8988T (cell line): ENCODE results near the gene LRMDA.

Experiments used
- DNase-seq: peaks from one replicate; pipeline ENCODE4 v3.0.0; 2011

The LRMDA gene

GRCh38 chr10:76436981-76437380, 1005.6 kb downstream of the LRMDA start:
- DNase-seq = no peak

- no peak for DNase-seq
Observed at GRCh38 chr10:76440426-76440825, 1009.0 kb downstream of the LRMDA start.

- DNase-seq = no peak
Observed at GRCh38 chr10:76442113-76442512, 1010.7 kb downstream of the LRMDA start.

- no peak for DNase-seq
Observed at GRCh38 chr10:76444034-76444800, 1012.8 kb downstream of the LRMDA start.

- no peak for DNase-seq
Observed at GRCh38 chr10:76447578-76447977, 1016.2 kb downstream of the LRMDA start.

GRCh38 chr10:76451911-76452310, 1020.5 kb downstream of the LRMDA start:
- DNase-seq = no peak

- no peak for DNase-seq
Observed at GRCh38 chr10:76453332-76453731, 1021.9 kb downstream of the LRMDA start.

- no peak for DNase-seq
Observed at GRCh38 chr10:76453997-76454396, 1022.6 kb downstream of the LRMDA start.

- DNase-seq = no peak
Observed at GRCh38 chr10:76454506-76455140, 1023.2 kb downstream of the LRMDA start.

GRCh38 chr10:76456197-76456596, 1024.8 kb downstream of the LRMDA start:
- no peak for DNase-seq

GRCh38 chr10:76459016-76459730, 1027.7 kb downstream of the LRMDA start:
- DNase-seq = no peak

- DNase-seq = no peak
Observed at GRCh38 chr10:76461024-76461423, 1029.6 kb downstream of the LRMDA start.

GRCh38 chr10:76463111-76463510, 1031.7 kb downstream of the LRMDA start:
- DNase-seq = no peak

- no peak for DNase-seq
Observed at GRCh38 chr10:76466836-76467503, 1035.5 kb downstream of the LRMDA start.

GRCh38 chr10:76469675-76470074, 1038.3 kb downstream of the LRMDA start:
- DNase-seq = no peak

- no peak for DNase-seq
Observed at GRCh38 chr10:76479103-76479790, 1047.8 kb downstream of the LRMDA start.

GRCh38 chr10:76481178-76481577, 1049.8 kb downstream of the LRMDA start:
- no peak for DNase-seq

GRCh38 chr10:76487582-76487981, 1056.2 kb downstream of the LRMDA start:
- no peak for DNase-seq

GRCh38 chr10:76488602-76489001, 1057.2 kb downstream of the LRMDA start:
- no peak for DNase-seq

- DNase-seq = no peak
Observed at GRCh38 chr10:76491216-76491615, 1059.8 kb downstream of the LRMDA start.

GRCh38 chr10:76492026-76492425, 1060.6 kb downstream of the LRMDA start:
- no peak for DNase-seq

- no peak for DNase-seq
Observed at GRCh38 chr10:76492678-76493472, 1061.5 kb downstream of the LRMDA start.
